Tibial nerve (tissue), 4 donors: ENCODE data around the gene CCNY. TPM values are rescaled to one million over a fixed set of nuclear protein-coding genes. Genes with fewer than 3 reads are reported as not detected.

Experiments used
- DNase-seq, 2 donors: peaks; one replicate each; pipeline ENCODE4 v3.0.0-alpha.2; 2019; ENCODE audit warnings: low spot score in 2 of 2
- H3K27ac ChIP-seq, 4 donors: fragments of 200-600 bp; sonication (generic) in 3 of 4; one replicate each; pipeline ENCODE4 v1.5.1; 2017 to 2019; ENCODE audit warnings: mild to moderate bottlenecking in 1 of 4
- H3K27me3 ChIP-seq, 2 donors: fragments of 200-600 bp; sonication (generic) in 1 of 2; one replicate each; pipeline versions ENCODE4 v1.5.1 to v1.6.0; 2017 to 2019
- H3K36me3 ChIP-seq, 3 donors: fragments of 200-600 bp; sonication (generic); one replicate each; pipeline ENCODE4 v1.5.1; 2018 to 2019
- H3K4me1 ChIP-seq, 4 donors: fragments of 200-600 bp; sonication (generic) in 3 of 4; one replicate each; pipeline ENCODE4 v1.5.1; 2017 to 2019
- H3K4me3 ChIP-seq, 4 donors: fragments of 200-600 bp; sonication (generic) in 3 of 4; one replicate each; pipeline ENCODE4 v1.5.1; 2017 to 2019; ENCODE audit warnings: mild to moderate bottlenecking in 1 of 4, moderate library complexity in 1 of 4
- H3K9me3 ChIP-seq, 4 donors: fragments of 200-600 bp; sonication (generic) in 3 of 4; one replicate each; pipeline ENCODE4 v1.5.1; 2017 to 2019
- CTCF ChIP-seq, 5 experiments: fragments of 200-600 bp in 3 of 5; fragments of 450-650 bp in 2 of 5; sonication (generic) in 3 of 5; IDR thresholded peaks; one replicate each; pipeline ENCODE4 v1.5.1; 2016 to 2019; ENCODE audit warnings: antibody characterized with exemption in 5 of 5, mild to moderate bottlenecking in 3 of 5, moderate library complexity in 2 of 5
- EP300 ChIP-seq, 2 donors: sonication (generic); formaldehyde crosslinking; IDR thresholded peaks; one replicate each; pipeline ENCODE4 v1.6.1; 2017; ENCODE audit warnings: antibody characterized with exemption in 2 of 2, mild to moderate bottlenecking in 1 of 2
- POLR2A ChIP-seq, 2 donors: fragments of 450-650 bp; IDR thresholded peaks; one replicate each; pipeline ENCODE4 v1.6.1; 2017; ENCODE audit warnings: antibody characterized with exemption in 2 of 2, mild to moderate bottlenecking in 2 of 2, moderate library complexity in 2 of 2
- WGBS, 2 donors: methylation state at CpG; one replicate each; pipeline ENCODE4 v1.1.5; 2018; 5-methylcytosine and 5-hydroxymethylcytosine counted together
- total RNA-seq, 4 donors: library from RNA; depleted of rRNA; stranded (reverse); fragments of >200 nt; gene quantifications; one replicate each; pipeline ENCODE4 v1.1.0, GENCODE V29; 2016

Gene CCNY
- total RNA-seq, 4 donors from 2014 or later = 24.3 to 27.6 (median 26.5) TPM

GRCh38 chr10:35427543-35427942 lies 91.2 kb downstream of the CCNY start:
- TF ChIP-seq CTCF (IDR thresholded peaks at IDR 0.05) (no peak), EP300 (IDR thresholded peaks at IDR 0.05) (no peak), POLR2A (IDR thresholded peaks at IDR 0.05) (no peak)
- WGBS, 2 donors = 45 to 52% methylated on average over 1 of the region's 1 CpG
- Histone ChIP-seq H3K36me3 (no peaks in the 10 kb centered on the region), H3K9me3 (no peaks in the 10 kb centered on the region), H3K27ac (no peak overlapping the region), H3K4me3 (no peak overlapping the region), H3K4me1 (peaks cover 0 to 54% (median 13%) of the 10 kb centered on the region in 4 donors), H3K27me3 (no peaks in the 10 kb centered on the region)
- DNase-seq = no peak

- no peak for DNase-seq
- Histone ChIP-seq H3K9me3 (no peaks in the 10 kb centered on the region), H3K36me3 (no peaks in the 10 kb centered on the region), H3K4me1 (peaks cover 0 to 44% (median 9%) of the 10 kb centered on the region in 4 donors), H3K4me3 (no peak overlapping the region), H3K27ac (no peak overlapping the region), H3K27me3 (no peaks in the 10 kb centered on the region)
- no peak for TF ChIP-seq EP300 (IDR thresholded peaks at IDR 0.05)
- WGBS, 2 donors = 87 to 90% methylated on average over 1 of the region's 1 CpG
Measured at GRCh38 chr10:35428521-35428920, 92.2 kb downstream of the CCNY start.

- 83 to 88% methylated on average over 3 of the region's 3 CpGs for WGBS, 2 donors
- H3K9me3 ChIP-seq = peaks cover 0 to 7% (median 0%) of the 10 kb centered on the region in 4 donors
- TF ChIP-seq POLR2A (IDR thresholded peaks at IDR 0.05) = no peak
- TF ChIP-seq CTCF (IDR thresholded peaks at IDR 0.05) = no peak
- no peak for TF ChIP-seq EP300 (IDR thresholded peaks at IDR 0.05)
- H3K4me3 ChIP-seq = no peak overlapping the region
- H3K27ac ChIP-seq = no peak overlapping the region
- H3K36me3 ChIP-seq = peaks cover 0 to 5% (median 0%) of the 10 kb centered on the region in 3 donors
- no peak for DNase-seq
- H3K27me3 ChIP-seq = no peaks in the 10 kb centered on the region
- peaks cover 0 to 10% (median 3%) of the 10 kb centered on the region in 4 donors for H3K4me1 ChIP-seq
Measured at GRCh38 chr10:35432781-35433338, 96.6 kb downstream of the CCNY start.

GRCh38 chr10:35433851-35434426 lies 97.6 kb downstream of the CCNY start:
- no peak for TF ChIP-seq POLR2A (IDR thresholded peaks at IDR 0.05)
- 68 to 79% methylated on average over 7 of the region's 7 CpGs for WGBS, 2 donors
- no peak for DNase-seq
- Histone ChIP-seq H3K36me3 (peaks cover 0 to 5% (median 0%) of the 10 kb centered on the region in 3 donors), H3K27ac (no peak overlapping the region), H3K4me1 (peaks cover 0 to 10% (median 3%) of the 10 kb centered on the region in 4 donors), H3K27me3 (no peaks in the 10 kb centered on the region), H3K9me3 (peaks cover 0 to 18% (median 1%) of the 10 kb centered on the region in 4 donors), H3K4me3 (no peak overlapping the region)

- Histone ChIP-seq H3K9me3 (peaks cover 0 to 23% (median 4%) of the 10 kb centered on the region in 4 donors), H3K36me3 (peaks cover 0 to 5% (median 0%) of the 10 kb centered on the region in 3 donors), H3K27me3 (no peaks in the 10 kb centered on the region), H3K4me3 (no peak overlapping the region), H3K4me1 (peaks cover 0 to 10% (median 3%) of the 10 kb centered on the region in 4 donors), H3K27ac (no peak overlapping the region)
- DNase-seq = no peak
- TF ChIP-seq POLR2A (IDR thresholded peaks at IDR 0.05) (no peak), EP300 (IDR thresholded peaks at IDR 0.05) (no peak), CTCF (IDR thresholded peaks at IDR 0.05) (no peak)
- WGBS, 2 donors = 85 to 100% methylated on average over 1 of the region's 1 CpG
Measured at GRCh38 chr10:35434533-35434932, 98.2 kb downstream of the CCNY start.

GRCh38 chr10:35435824-35436223 lies 99.5 kb downstream of the CCNY start:
- 80 to 84% methylated on average over 4 of the region's 4 CpGs for WGBS, 2 donors
- Histone ChIP-seq H3K4me3 (no peak overlapping the region), H3K27ac (no peak overlapping the region), H3K9me3 (peaks cover 0 to 23% (median 4%) of the 10 kb centered on the region in 4 donors), H3K4me1 (peaks cover 0 to 10% (median 3%) of the 10 kb centered on the region in 4 donors), H3K36me3 (peaks cover 0 to 5% (median 0%) of the 10 kb centered on the region in 3 donors), H3K27me3 (no peaks in the 10 kb centered on the region)
- DNase-seq = no peak
- TF ChIP-seq CTCF (IDR thresholded peaks at IDR 0.05) = no peak
- TF ChIP-seq POLR2A (IDR thresholded peaks at IDR 0.05) = no peak
- TF ChIP-seq EP300 (IDR thresholded peaks at IDR 0.05) = no peak
